Thyroid gland (tissue), 4 donors: ENCODE measurements around the gene KRTAP2-1.

Source experiments
- CTCF ChIP-seq, 6 experiments: fragments of 200-600 bp in 3 of 6; fragments of 450-650 bp in 3 of 6; sonication (generic) in 3 of 6; IDR thresholded peaks; one replicate each; pipeline ENCODE4 v1.5.1; 2016 to 2019; ENCODE audit warnings: antibody characterized with exemption in 6 of 6, mild to moderate bottlenecking in 2 of 6, inconsistent platforms in 1 of 6, moderate library complexity in 1 of 6
- POLR2A ChIP-seq, 2 donors: fragments of 450-650 bp; IDR thresholded peaks; one replicate each; pipeline ENCODE4 v1.6.1; 2017; ENCODE audit warnings: antibody characterized with exemption in 2 of 2, mild to moderate bottlenecking in 2 of 2, moderate library complexity in 1 of 2

- TF ChIP-seq CTCF (IDR thresholded peaks at IDR 0.05) (no peak), POLR2A (IDR thresholded peaks at IDR 0.05) (no peak)
Measured at GRCh38 chr17:41001795-41002194, 45.3 kb downstream of the KRTAP2-1 start.
